Panc1 (cell line): ENCODE data around the gene TP53I11. TPM values are rescaled to one million over a fixed set of nuclear protein-coding genes. Genes with fewer than 3 reads are reported as not detected.

Source experiments
- ATAC-seq: fragments of 200-7000 bp; cut with Tn5 transposase; 2 replicates; pipeline ENCODE4 v1.9.1; 2020; ENCODE audit warnings: mild to moderate bottlenecking, moderate library complexity
- BruUV-seq: library from RNA; stranded (reverse); fragments of 400-500 nt; replicated peaks from 2 replicates; lab custom pipeline; 2021; lab: Mats Ljungman, UMichigan
- CTCF ChIA-PET: fragments of 300-600 bp; sonication (Branson Sonifier 250); formaldehyde crosslinking; loops from one replicate; lab custom pipeline; 2022; ENCODE audit warnings: antibody characterized with exemption; lab: Charles Lee
- POLR2A ChIA-PET: fragments of 300-600 bp; sonication (Branson Sonifier 250); formaldehyde crosslinking; loops from one replicate; lab custom pipeline; 2022; ENCODE audit warnings: antibody characterized with exemption; lab: Charles Lee
- DNase-seq: peaks from one replicate; pipeline ENCODE4 v3.0.0-alpha.2; 2010; ENCODE audit warnings: low read depth, low spot score
- H3K27ac ChIP-seq: 2 replicates; pipeline ENCODE4 v1.5.1; 2011; ENCODE audit warnings: mild to moderate bottlenecking, low read length, inconsistent platforms
- H3K27me3 ChIP-seq: fragments of 200-500 bp; sonication (Bioruptor generic); 2 replicates; pipeline ENCODE4 v1.6.0; 2014; ENCODE audit warnings: low read length, inconsistent platforms; ENCODE audit not compliant: control insufficient read depth, insufficient read depth
- H3K36me3 ChIP-seq: fragments of 200-500 bp; sonication (Bioruptor generic); 2 replicates; pipeline ENCODE4 v1.5.1; 2014; ENCODE audit warnings: inconsistent platforms, mild to moderate bottlenecking, low read length, moderate library complexity; ENCODE audit not compliant: control insufficient read depth, insufficient read depth
- H3K4me1 ChIP-seq: 2 replicates; pipeline ENCODE4 v1.5.1; 2011; ENCODE audit warnings: inconsistent platforms, mild to moderate bottlenecking, low read length, moderate library complexity; ENCODE audit not compliant: control insufficient read depth, insufficient read depth
- H3K4me3 ChIP-seq, 2 experiments: 2 replicates each; pipeline ENCODE4 v1.5.1; 2011 to 2012; ENCODE audit warnings: low read depth in 2 of 2, low read length in 2 of 2, mild to moderate bottlenecking in 2 of 2, inconsistent platforms in 1 of 2, moderate library complexity in 1 of 2
- H3K9me3 ChIP-seq: fragments of 200-500 bp; sonication (Bioruptor generic); 2 replicates; pipeline ENCODE4 v1.5.1; 2014; ENCODE audit warnings: low read depth, mild to moderate bottlenecking, inconsistent platforms, low read length, moderate library complexity; ENCODE audit not compliant: control insufficient read depth, insufficient read depth
- CTCF ChIP-seq: fragments of 450-650 bp; IDR thresholded peaks from 2 replicates; pipeline ENCODE4 v1.5.1; 2017; ENCODE audit warnings: mild to moderate bottlenecking
- POLR2AphosphoS5 ChIP-seq: IDR thresholded peaks from 2 replicates; pipeline ENCODE4 v1.6.1; 2012; ENCODE audit warnings: mild to moderate bottlenecking, low read depth, low read length, moderate library complexity
- REST ChIP-seq, 2 experiments: IDR thresholded peaks; 2 replicates each; pipeline ENCODE4 v1.6.1; 2011 to 2012; ENCODE audit warnings: low read depth in 2 of 2, control low read depth in 1 of 2, low read length in 1 of 2, mild to moderate bottlenecking in 1 of 2, moderate library complexity in 1 of 2; ENCODE audit not compliant: insufficient read depth in 1 of 2
- SIN3A ChIP-seq: IDR thresholded peaks from 2 replicates; pipeline ENCODE4 v1.6.1; 2012; ENCODE audit warnings: low read depth, mild to moderate bottlenecking, low read length, moderate library complexity, borderline replicate concordance; ENCODE audit not compliant: insufficient read depth
- TCF7L2 ChIP-seq: IDR thresholded peaks from 2 replicates; pipeline ENCODE4 v1.6.1; 2011; ENCODE audit warnings: mild to moderate bottlenecking, low read depth, low read length, inconsistent platforms
- in situ Hi-C: cut with HindIII; loops from 2 replicates; pipeline ENCODE4 v1.10.0; 2016; ENCODE audit warnings: low sequenced_read_pairs, low pct_unique_long_range_greater_than_20kb
- intact Hi-C: fragments of 100-400 bp; cut with micrococcal nuclease; formaldehyde crosslinking; loops from one replicate; pipeline ENCODE4 v1.10.0; 2022; ENCODE audit not compliant: unreplicated experiment
- total RNA-seq: library from RNA; stranded (reverse); gene quantifications from one replicate; pipeline ENCODE4 v1.2.1, GENCODE V29; 2021; ENCODE audit not compliant: unreplicated experiment

Gene TP53I11
- total RNA-seq, 1 experiment from 2014 or later: 132 TPM

- TF ChIP-seq POLR2AphosphoS5: no peak
- TF ChIP-seq SIN3A: no peak
- no peak for TF ChIP-seq TCF7L2
- no peak for TF ChIP-seq REST (IDR thresholded peaks at IDR 0.05; ENCODE audit: insufficient read depth in 1 of 2, low read depth in 2 of 2, low read length in 1 of 2)
- TF ChIP-seq CTCF: no peak
- ChIA-PET CTCF (no interaction called here), POLR2A (no interaction called here)
- intact Hi-C loops: no loop called here
- H3K4me1 ChIP-seq: no peaks in the 10 kb centered on the region
- H3K27ac ChIP-seq: no peak overlapping the region
- in situ Hi-C loops: no loop called here
- no peaks in the 10 kb centered on the region for H3K9me3 ChIP-seq
- ATAC-seq (no peak), DNase-seq (no peak)
- H3K27me3 ChIP-seq: no peaks in the 10 kb centered on the region
- no peak overlapping the region for H3K4me3 ChIP-seq
- no TSS peak for BruUV-seq
- no peaks in the 10 kb centered on the region for H3K36me3 ChIP-seq
These were observed 42.1 kb upstream of the TP53I11 start for GRCh38 chr11:44992774-44993173.

GRCh38 chr11:44992181-44992582 lies 41.5 kb upstream of the TP53I11 start:
- Histone ChIP-seq H3K4me1 (no peaks in the 10 kb centered on the region), H3K9me3 (no peaks in the 10 kb centered on the region), H3K27ac (no peak overlapping the region), H3K36me3 (no peaks in the 10 kb centered on the region), H3K4me3 (no peak overlapping the region), H3K27me3 (no peaks in the 10 kb centered on the region)
- CTCF ChIA-PET: no interaction called here
- no peak for DNase-seq
- no peak for ATAC-seq
- in situ Hi-C loops: no loop called here
- TF ChIP-seq POLR2AphosphoS5 (no peak), TCF7L2 (no peak)
- POLR2A ChIA-PET: no interaction called here
- intact Hi-C loops: no loop called here
- no TSS peak for BruUV-seq

- intact Hi-C loops (no loop called here), in situ Hi-C loops (no loop called here)
- DNase-seq: no peak
- Histone ChIP-seq H3K27me3 (no peaks in the 10 kb centered on the region), H3K4me1 (no peaks in the 10 kb centered on the region; the same call in 1 of the 2 replicates), H3K9me3 (no peaks in the 10 kb centered on the region), H3K4me3 (no peak overlapping the region), H3K36me3 (no peaks in the 10 kb centered on the region), H3K27ac (no peak overlapping the region)
- ChIA-PET POLR2A (no interaction called here), CTCF (no interaction called here)
- no peak for TF ChIP-seq REST (IDR thresholded peaks at IDR 0.05; ENCODE audit: insufficient read depth in 1 of 2, low read depth in 2 of 2, low read length in 1 of 2)
- no TSS peak for BruUV-seq
- no peak for ATAC-seq
These were observed 40.0 kb upstream of the TP53I11 start for GRCh38 chr11:44990665-44991064.
